ENCODE results near the gene TREH.
"Not testable (repeated sequence)": the region's sequence is repeated elsewhere in the genome, so short reads cannot be mapped to it uniquely, and the experiment has no call there.

TREH gene

GRCh38 chr11:118714816-118715215 is 35.4 kb upstream of the TREH start:
- no peak for DNase-seq (ENCODE audit: low spot score)
- TF ChIP-seq, protein P1, sequence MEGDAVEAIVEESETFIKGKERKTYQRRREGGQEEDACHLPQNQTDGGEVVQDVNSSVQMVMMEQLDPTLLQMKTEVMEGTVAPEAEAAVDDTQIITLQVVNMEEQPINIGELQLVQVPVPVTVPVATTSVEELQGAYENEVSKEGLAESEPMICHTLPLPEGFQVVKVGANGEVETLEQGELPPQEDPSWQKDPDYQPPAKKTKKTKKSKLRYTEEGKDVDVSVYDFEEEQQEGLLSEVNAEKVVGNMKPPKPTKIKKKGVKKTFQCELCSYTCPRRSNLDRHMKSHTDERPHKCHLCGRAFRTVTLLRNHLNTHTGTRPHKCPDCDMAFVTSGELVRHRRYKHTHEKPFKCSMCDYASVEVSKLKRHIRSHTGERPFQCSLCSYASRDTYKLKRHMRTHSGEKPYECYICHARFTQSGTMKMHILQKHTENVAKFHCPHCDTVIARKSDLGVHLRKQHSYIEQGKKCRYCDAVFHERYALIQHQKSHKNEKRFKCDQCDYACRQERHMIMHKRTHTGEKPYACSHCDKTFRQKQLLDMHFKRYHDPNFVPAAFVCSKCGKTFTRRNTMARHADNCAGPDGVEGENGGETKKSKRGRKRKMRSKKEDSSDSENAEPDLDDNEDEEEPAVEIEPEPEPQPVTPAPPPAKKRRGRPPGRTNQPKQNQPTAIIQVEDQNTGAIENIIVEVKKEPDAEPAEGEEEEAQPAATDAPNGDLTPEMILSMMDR (IDR thresholded peaks at IDR 0.05; ENCODE audit: extremely low read depth, missing control alignments) = no peak

- DNase-seq (ENCODE audit: low spot score) = not testable (repeated sequence)
These were observed 35.0 kb upstream of the TREH start for GRCh38 chr11:118714416-118714815.

DNA sequence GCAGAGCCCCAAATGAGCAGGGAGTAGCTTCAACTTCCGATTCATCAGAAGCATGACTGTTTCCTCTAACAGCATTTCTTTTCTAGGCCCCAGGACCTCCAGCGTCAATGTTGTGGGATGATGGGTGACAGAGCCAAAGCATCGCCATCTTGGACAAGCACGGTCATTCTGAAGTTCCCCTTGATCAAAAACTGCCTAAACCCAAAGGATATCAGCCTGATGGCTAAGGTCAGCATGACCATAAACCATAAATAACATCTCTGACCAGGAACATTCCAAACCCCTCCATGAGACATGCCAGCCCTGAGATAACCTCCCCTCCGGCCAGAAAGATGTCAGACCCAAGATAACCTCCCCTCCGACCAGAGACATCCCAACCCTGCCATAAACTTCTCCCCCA is 28.8 kb upstream of the TREH start:
- DNase-seq (ENCODE audit: low spot score) = no peak
- TF ChIP-seq, protein P1 (IDR thresholded peaks at IDR 0.05; ENCODE audit: extremely low read depth, missing control alignments) = no peak

DNA sequence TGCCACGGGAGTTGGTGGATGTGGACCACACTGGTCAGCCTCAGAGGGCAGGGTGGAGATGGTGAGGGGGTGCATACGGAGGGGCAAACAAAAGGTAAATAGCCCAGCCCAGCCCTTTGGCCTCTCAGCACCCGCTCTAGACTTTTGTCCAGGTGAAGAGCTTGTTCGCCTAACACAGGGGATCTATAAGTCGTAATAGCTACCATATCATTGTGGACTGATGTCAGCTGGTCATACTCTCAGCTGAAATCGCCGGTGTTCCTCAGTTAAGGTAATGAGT is 27.0 kb upstream of the TREH start:
- no peak for DNase-seq (ENCODE audit: low spot score)

GRCh38 chr11:118705791-118706545 is 26.5 kb upstream of the TREH start:
- no peak for DNase-seq (ENCODE audit: low spot score)
- TF ChIP-seq, protein P1 (IDR thresholded peaks at IDR 0.05; ENCODE audit: extremely low read depth, missing control alignments) = no peak

More for the DNA sequence above, 27.0 kb upstream of the TREH start:
- TF ChIP-seq, protein P1 (IDR thresholded peaks at IDR 0.05; ENCODE audit: extremely low read depth, missing control alignments) = no peak

- no peak for DNase-seq (ENCODE audit: low spot score)
- TF ChIP-seq, protein P1 (IDR thresholded peaks at IDR 0.05; ENCODE audit: extremely low read depth, missing control alignments) = no peak
These were observed 25.8 kb upstream of the TREH start for GRCh38 chr11:118705111-118705741.

DNA sequence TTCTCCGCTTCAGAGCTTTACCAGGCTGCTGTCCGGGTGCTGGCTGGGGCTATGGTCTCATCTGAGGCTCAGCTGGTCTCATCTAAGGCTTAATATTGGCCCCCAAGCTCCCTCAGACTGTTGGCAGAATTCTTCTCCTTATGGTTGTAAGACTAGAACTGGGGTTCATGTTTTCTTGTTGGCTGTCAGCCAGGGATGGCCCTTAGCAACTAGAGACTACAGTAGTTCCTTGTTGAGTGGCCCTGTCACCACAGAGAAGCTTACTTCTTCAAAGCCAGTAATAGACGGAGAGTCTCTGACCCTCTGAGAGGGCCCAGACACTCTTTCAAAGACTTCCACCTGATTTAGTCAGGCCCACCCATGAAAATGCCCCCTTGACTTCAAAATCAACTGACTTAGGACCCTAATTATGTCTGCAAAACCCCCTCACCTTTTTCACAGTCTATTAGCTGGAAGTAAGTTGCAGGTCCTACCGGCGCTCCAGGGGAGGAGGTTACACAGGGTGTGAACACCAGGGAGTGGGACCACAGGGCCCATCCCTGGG is 24.2 kb upstream of the TREH start:
- TF ChIP-seq, protein P1 (IDR thresholded peaks at IDR 0.05; ENCODE audit: extremely low read depth, missing control alignments) = no peak
- no peak for DNase-seq (ENCODE audit: low spot score)
